NCI-H2171 treated with DMSO at 0.1 percent for 48 hours (cell line): ENCODE data around the gene GPI.
"Not testable (repeated sequence)": the region's sequence is repeated elsewhere in the genome, so short reads cannot be mapped to it uniquely, and the experiment has no call there.

Experiments
- DNase-seq: peaks from one replicate; lab custom pipeline; 2025; lab: John Stamatoyannopoulos, UW

Gene GPI

DNA sequence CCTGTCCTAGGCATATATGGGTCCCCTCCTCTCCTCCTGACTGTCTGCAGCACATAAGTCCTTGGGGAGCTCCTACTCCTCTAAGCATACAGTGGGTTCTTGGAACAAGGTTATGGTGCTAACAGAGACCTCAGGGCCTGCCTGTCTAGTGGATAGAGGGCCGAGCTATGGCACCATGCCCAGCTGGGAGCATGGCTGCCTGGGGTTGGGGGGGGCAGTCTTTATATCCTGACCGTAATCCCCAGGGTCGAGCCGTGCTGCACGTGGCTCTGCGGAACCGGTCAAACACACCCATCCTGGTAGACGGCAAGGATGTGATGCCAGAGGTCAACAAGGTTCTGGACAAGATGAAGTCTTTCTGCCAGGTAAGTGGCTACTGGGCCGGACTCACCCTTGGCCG, 3.3 kb downstream of the GPI start:
- no peak for DNase-seq

DNA sequence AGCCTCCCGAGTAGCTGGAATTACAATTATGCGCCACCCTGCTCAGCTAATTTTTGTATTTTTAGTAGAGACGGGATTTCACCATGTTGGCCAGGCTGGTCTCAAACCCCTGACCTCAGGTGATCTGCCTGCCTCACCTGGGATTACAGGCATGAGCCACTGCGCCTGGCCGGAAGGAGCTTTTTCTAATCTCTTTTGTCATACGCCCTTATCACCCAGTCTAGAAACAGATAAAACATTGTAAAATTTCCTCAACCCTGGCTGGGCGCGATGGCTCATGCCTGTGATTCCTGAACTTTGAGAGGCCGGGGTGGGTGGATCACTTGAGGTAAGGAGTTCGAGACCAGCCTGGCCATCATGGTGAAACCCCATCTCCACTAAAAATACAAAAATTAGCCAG, 4.2 kb downstream of the GPI start:
- not testable (repeated sequence) for DNase-seq

DNA sequence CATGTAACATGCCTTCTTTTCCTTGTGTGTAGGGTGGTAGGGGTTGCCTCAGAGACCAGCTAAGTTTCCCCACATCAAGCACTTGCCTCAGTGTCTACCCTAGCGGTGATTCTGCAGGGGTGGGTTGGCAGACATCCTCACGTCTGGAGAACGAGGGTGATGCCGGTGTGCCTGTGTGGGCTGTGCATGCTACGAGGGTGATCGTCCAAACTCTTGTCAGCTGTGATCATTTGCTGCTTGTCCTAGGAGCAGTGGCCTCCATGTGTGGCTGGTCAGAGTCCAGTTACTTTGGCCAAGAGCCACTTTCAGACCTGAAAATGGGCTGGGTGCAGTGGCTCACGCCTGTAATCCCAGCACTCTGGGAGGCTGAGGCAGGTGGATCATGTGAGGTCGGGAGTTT, 5.1 kb downstream of the GPI start:
- no peak for DNase-seq

DNA sequence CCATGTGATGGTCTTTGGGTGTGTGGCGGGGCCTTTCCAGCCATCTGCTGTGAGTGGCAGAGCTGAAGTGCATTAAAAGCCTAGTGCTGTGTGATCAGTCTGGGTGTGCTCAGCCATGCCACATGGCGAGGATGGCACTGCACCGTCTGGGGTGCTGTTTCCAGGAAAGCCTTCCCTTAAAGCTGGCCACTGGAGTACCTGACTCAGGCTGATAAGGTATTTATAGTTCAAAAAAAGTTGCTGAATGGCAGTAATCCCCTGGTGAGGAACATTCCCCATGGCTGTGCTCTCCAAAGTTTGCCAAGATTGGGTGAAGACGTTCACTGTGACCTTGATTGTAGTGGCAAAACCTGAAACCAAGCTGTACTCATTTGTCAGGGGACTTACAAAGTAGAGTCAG, 6.0 kb downstream of the GPI start:
- no peak for DNase-seq

DNA sequence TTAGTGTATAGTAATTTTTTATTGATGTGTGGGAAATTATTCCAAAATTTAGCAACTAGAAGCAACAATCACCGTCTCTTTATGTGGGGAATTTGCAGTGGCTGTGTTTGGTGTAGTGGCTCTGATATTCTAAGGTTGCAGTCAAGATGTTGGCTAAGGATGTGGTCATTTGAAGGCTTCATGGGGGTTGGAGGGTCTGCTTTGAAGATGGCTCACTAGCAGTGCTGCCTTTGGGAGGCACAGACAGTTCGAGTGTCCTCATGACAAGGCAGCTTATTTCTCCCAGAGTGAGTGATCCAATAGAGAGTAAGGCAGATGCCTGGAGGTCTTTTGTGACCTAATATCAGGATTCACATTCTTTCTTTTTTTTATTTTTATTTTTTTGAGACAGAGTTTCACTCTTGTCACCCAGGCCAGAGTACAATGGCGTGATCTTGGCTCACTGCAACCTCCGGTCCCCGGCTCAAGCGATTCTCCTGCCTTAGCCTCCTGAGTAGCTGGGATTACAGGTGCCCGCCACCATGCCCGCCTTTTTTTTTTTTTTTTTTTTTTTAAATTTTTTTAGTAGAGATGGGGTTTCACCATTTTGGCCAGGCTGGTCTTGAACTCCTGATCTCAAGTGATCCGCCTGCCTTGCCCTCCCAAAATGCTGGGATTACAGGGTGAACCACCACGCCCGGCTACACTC, 8.7 kb downstream of the GPI start:
- no peak for DNase-seq

DNA sequence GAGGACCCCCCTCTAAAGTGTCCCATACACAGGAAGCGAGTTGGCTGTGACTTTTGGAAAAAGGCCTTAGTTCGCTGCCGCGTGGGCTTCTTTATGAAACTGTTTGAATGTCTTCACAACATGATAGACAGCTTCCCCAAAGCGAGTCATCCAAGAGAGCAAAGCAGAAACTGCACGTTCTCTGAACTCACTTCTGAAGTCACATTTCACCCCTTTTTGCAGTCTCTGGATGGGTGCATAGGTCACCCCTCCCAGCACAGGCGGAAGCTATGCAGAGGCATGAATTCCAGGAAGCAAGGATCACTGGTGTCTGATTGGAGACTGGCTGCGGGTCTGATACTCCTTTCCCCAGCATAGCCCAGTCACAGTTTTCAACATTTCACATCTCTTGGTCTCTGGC, 10.6 kb downstream of the GPI start:
- no peak for DNase-seq

DNA sequence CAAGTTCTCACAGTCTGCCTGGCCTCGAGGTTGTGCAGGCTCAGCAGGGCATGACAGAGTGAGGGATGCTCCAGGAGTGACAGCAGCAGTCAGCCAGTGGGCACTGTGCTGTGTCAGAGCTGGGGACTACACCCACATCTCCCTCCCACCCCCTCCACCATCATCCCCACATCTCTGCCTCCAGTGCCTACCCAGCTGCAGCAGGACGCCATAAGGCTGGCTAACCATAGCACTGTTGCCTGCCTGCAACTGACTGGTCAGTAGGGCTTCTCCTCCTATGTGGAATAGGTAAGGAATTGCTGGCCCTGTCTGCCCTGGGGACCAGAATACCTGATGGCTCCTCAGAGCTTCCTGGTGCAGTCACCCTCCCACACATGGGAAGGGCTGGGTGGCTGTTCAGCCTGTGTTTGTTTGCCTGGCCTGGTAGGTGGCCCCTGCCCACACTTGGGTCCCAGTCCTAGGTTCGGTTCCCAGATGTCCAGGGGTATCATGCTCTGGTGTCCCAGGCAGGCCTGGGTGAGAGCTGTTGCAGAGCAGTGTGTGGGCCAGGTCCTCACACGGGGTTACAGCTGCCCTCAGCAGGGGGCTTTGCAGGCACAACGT, 15.7 kb downstream of the GPI start:
- no peak for DNase-seq

DNA sequence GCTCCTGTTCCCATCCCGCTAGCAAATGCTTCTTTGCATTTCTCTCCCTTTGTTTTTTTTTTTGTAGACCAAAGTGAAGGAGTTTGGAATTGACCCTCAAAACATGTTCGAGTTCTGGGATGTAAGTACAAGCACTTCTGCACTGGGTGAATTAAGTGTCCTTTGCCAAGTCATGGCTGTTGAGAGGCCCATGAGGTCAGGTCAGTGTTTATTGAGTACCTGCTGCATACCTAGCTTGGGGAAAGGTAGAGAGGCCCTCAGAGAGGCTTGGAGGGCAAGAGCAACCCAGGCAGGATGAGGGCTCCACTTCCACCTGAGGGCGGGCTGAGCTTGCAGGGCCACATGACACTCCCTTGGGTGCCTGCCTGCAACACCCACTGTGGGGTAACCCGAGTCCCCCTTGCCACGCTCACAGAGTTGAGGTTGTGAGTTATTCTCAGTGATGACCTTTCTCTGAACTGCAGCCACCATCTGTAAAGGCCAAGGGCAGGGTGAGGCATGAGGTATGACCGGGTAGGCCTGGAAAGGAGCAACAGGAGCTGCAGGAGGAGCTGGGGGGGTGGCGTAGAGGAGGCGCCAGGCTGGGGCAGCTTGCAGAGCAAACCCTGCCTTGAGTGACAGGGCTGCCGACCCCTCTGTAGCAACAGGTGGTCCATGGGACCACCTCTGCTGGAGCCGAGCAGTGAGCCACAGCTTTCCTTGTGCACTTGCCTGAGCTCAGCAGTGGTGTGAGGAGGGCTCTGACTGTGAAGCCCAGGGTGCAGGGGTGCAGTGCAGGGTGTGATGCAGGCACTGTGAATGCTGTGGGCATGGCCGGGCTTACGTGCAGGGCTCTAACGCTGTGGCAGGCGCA, 16.6 kb downstream of the GPI start:
- no peak for DNase-seq

DNA sequence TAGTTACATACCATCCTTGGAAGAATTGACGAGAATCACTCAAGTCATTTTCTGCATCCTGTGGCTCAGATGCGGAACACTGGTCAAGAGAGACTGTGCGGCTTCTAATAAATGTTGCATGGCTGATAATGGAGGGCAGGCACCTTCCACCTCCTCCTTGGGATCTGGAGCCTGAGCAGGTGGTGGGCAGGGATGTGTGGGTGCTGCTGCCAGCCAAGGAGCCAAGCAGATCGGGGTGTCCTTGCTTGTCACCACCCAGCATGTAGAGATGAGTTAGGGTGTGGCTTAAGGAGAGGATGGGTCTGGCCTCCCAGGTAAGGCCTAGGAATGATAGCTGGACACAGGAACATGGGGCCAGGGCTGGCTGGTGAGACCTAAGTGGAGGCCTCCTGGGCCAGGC, 17.5 kb downstream of the GPI start:
- no peak for DNase-seq

DNA sequence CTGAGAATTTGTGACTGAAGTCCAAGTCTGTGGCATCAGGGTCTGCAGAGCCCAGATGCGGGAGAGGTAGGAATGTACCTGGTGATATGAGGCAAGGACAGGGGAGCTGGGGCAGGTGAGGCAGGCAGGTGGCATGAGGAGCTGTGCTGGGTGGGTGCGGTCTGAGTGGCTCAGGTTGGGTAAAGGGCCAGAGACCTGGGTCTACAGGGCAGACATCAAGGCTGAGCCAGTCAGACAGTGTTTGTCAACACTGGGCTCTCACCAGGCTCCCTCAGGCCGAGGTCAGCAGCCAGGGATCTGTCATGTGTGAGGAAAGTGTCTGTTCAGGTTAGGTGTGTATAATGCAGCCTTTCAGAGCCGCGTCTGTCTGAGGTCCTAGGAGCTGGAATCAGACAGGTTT, 18.6 kb downstream of the GPI start:
- no peak for DNase-seq

DNA sequence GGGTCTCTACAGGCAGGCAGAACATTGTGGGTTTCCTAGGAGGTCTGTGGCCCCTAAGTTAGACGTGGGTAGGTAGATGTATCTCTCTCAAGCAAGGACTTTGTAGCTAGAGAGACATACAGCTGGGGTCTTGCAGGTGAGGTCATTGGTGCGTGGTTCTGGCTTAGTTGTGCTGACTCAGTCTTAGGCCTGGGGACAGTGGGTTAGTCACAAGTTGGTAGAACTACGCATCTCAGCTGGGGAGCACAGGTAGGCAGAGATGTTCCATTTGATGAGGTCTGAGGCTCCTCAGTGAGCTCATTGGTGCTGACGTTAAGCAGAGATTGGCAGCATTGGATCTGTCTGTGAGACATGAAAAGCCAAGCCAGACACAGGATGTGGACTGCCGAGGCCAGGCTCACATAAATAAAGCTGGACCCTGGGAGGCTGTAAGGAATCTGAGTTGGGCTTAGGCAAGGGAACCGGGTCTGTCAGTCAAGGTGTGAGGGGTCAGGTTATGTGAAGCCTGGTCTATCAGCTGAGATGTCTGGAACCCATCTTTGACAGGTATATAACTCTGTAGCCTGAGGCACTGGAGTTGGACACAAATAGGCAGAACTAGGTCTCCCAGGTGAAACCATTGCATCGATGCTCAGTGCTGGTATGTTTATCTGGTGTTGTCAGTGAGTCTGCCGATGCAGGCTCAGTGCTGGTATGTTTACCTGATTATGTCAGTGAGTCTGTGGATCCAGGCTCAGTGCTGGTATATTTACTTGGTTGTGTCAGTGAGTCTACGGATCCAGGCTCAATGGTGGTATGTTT, 21.8 kb downstream of the GPI start:
- no peak for DNase-seq

DNA sequence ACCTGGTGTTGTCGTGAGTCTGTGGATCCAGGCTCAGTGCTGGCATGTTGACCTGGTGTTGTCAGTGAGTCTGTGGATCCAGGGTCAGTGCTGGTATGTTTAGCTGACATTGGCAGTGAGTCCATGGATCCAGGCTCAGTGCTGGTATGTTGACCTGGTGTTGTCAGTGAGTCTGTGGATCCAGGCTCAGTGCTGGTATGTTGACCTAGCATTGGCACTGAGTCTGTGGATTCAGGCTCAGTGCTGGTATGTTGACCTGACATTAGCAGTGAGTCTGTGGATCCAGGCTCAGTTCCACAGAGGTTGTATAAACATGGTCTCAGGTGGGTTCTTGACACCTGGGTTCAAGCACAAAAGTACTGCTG, 22.4 kb downstream of the GPI start:
- no peak for DNase-seq

DNA sequence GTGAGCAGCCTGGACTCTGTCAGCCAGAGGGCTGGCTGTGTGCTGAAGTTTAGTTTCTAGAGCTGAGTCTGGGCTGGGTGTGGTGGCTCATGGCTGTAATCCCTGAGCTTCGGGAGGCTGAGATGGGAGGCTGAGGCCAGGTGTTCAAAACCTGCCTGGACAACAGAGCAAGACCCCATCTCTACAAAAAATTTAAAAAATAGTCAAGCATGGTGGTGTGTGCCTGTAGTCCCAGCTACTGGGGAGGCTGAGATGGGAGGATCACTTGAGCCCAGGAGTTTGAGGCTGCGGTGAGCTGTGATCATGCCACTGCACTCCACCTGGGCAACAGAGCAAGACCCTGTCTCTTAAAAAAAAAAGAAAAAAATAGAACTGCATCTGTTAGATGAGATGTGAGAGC, 23.7 kb downstream of the GPI start:
- not testable (repeated sequence) for DNase-seq

DNA sequence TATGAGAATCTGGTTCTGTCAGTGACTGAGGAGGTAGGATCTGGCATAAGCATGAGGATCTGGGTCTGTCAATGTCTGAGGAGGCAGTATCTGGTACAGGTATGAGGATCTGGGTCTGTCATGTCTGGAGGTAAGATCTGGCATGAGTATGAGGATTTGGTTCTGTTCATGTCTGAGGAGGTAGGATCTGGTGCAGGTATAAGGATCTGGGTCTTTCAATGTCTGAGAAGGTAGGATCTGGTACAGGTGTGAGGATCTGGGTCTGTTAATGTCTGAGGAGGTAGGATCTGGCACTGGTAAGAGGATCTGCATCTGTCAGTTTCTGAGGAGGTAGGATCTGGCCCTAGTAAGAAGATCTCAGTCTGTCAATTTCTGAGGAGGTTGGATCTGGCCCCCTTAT, 26.8 kb downstream of the GPI start:
- DNase-seq, result no peak

DNA sequence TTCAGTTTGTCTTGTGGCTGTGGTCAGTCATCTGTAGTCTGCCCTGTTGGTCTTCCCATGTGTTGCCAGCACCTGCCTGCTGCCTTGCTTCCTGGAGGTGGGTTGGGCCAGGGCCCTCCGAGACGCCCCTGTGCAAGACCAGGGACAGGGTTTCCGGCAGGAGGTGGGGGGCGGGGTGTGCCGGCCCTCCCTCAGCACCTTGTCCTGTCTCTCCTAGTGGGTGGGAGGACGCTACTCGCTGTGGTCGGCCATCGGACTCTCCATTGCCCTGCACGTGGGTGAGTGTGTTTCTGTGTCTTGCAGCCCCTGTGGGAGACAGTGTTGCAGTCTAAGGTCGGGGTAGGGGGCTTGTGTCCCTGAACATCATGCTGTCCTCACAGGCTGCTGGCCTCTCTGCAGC, 28.0 kb downstream of the GPI start:
- DNase-seq, result no peak

DNA sequence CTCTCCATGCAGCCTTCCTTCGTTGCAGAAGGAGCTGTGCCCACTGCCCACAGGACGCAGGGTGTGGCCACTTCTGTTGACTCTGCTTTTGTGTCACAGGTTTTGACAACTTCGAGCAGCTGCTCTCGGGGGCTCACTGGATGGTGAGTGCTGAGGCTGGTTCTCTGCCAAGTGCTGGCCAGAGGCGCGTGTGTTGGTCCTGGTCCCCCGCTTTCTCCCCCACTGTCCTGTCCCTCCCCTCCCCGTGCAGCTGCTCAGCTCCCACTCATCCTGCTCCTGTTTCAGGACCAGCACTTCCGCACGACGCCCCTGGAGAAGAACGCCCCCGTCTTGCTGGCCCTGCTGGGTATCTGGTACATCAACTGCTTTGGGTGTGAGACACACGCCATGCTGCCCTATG, 28.6 kb downstream of the GPI start:
- no peak for DNase-seq

DNA sequence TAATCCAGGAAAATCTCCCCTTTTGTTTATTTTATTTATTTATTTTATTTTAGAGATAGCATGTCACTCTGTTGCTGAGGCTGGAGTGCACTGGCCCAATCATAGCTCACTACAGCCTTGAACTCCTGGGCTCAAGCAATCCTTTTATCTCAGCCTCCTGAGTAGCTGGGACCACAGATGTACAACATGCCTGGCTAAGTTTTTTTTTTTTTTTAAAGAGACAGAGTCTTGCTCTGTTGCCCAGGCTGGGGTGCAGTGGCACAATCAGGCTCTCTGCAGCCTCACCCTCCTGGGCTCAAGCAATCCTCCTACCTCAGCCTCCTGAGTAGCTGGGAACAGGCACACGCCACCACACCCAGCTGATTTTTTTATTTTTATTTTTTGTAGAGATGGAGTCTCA, 32.9 kb downstream of the GPI start:
- no peak for DNase-seq

DNA sequence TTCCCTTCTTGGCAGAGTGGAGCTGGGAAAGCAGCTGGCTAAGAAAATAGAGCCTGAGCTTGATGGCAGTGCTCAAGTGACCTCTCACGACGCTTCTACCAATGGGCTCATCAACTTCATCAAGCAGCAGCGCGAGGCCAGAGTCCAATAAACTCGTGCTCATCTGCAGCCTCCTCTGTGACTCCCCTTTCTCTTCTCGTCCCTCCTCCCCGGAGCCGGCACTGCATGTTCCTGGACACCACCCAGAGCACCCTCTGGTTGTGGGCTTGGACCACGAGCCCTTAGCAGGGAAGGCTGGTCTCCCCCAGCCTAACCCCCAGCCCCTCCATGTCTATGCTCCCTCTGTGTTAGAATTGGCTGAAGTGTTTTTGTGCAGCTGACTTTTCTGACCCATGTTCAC, 34.9 kb downstream of the GPI start:
- DNase-seq, result no peak

DNA sequence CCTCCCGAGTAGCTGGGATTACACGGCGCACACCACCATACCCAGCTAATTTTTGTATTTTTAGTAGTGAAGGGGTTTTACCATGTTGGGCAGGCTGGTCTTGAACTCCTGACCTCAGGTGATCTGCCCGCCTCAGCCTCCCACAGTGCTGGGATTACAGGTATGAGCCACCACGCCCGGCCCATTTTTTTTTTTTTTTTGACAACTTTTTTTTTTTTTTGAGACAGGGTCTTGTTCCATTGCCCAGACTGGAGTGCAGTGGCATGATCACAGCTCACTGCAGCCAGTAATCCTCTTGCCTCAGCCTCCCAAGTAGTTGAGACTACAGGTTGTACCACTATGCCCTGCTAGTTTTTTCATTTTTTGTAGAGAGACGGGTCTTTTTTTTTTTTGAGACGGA, 35.8 kb downstream of the GPI start:
- not testable (repeated sequence) for DNase-seq

DNA sequence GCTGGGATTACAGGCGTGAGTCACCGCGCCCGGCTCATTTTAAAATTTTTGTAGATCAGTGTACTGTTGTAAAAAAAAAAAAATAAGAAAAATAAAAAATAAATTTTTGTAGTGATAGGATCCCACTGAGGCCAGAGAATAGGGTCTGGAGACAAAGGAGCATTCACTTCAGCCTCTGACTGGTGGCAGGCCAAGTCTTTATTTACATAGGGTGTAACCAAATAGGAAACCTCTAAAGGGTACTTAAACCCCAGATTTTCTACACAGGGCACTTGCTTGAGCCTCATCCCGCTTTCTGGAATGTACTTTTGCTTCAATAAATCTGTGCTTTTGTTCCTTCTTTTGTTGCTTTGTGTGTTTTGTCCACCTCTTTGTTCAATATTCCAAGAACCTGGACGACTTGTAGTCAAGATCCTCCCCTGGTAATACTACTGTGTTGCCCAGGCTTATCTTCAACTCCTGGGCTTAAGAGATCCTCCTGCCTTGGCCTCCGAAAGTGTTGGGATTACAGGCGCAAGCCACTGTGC, 37.1 kb downstream of the GPI start:
- DNase-seq, result no peak

DNA sequence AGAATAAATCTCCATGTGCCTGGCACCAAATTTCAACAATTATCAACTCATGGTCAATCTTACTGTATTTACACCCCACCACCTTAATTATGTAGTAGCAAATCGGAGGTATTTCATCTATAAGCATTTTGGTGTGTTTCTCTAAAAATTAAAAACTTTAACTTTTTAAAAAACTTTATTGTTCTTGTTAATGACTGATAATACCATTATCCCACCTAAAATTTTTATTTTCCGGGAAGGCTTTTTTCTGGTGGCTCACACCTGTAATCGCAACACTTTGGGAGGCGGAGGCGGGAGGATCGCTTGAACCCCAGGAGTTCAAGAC, 38.8 kb downstream of the GPI start:
- DNase-seq, result no peak

DNA sequence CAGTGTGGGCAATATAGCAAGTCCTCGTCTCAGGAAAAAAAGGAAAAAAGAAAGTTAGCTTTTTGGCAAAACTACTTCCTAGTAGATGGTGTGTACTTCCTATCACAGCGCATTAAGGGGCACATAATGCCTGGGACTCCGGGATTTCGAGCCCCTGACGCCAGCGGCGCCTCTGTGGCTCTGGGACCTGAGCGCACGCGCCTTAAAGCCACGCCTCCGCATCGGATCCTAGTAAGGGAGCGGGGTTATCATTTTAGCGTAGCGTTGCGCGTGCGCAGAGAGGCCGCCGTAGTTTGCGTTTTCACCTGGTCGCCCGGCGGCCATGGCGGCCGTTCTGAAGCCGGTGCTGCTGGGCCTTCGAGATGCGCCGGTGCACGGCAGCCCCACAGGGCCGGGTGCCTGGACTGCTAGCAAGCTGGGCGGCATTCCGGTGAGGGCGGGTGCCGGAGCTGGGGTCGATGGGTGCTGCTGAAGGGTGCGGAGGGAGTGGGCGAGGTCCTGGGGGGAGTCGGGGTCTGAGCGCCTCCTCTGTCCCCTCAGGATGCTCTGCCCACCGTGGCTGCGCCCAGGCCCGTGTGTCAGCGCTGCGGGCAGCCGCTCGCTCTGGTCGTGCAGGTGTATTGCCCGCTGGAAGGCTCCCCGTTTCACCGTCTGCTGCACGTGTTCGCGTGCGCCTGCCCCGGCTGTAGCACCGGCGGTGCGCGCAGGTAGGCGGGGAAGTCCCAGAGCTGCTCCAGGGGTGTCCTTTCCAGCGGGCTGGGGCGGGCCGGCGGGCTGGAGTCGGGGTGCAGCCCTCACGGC, 39.3 kb downstream of the GPI start, which contains the start of gene PDCD2L:
Gene PDCD2L, plus strand, starts transcription at position 291 of the 801 bp plus-strand sequence. Its CDS starts 32 bp downstream, at position 323.
- DNase-seq, result peak; percentile 93
